GM12878 (cell line): ENCODE results near the gene CACNA1S. TPM values are rescaled to one million over a fixed set of nuclear protein-coding genes. Genes with fewer than 3 reads are reported as not detected.

Experiments
- ATAC-seq: fragments of 200-7000 bp; cut with Tn5 transposase; 3 replicates; pipeline ENCODE4 v1.9.1; 2020; ENCODE audit warnings: mild to moderate bottlenecking, moderate library complexity
- BruUV-seq: library from RNA; stranded (reverse); fragments of 400-500 nt; replicated peaks from 2 replicates; lab custom pipeline; 2021; lab: Mats Ljungman, UMichigan
- CTCF ChIA-PET: fragments of 300-600 bp; sonication (Branson Sonifier 250); formaldehyde crosslinking; extraction: SDS; loops from one replicate; lab custom pipeline; 2021; ENCODE audit warnings: inconsistent platforms; lab: Yijun Ruan, JAX
- POLR2A ChIA-PET: fragments of 350-600 bp; formaldehyde crosslinking; extraction: SDS; loops from one replicate; lab custom pipeline; 2021; ENCODE audit warnings: inconsistent platforms; lab: Charles Lee
- RAD21 ChIA-PET: fragments of 300-600 bp; sonication (Branson Sonifier 250); formaldehyde crosslinking; loops from one replicate; lab custom pipeline; 2023; ENCODE audit warnings: antibody characterized with exemption; ENCODE audit not compliant: unreplicated experiment; lab: Charles Lee
- SMC1A ChIA-PET: fragments of 300-600 bp; sonication (Branson Sonifier 250); formaldehyde crosslinking; loops from one replicate; lab custom pipeline; 2023; ENCODE audit not compliant: unreplicated experiment, uncharacterized antibody; lab: Charles Lee
- DNase-seq: peaks from one replicate; pipeline ENCODE4 v3.0.0-alpha.2; 2011; ENCODE audit warnings: low read depth, low spot score
- FAIRE-seq: peaks from 3 replicates; lab custom pipeline; 2011; peaks lifted over from hg19 to GRCh38; lab: Jason Lieb, UNC
- H2AFZ ChIP-seq: 2 replicates; pipeline ENCODE4 v1.6.0; 2011; ENCODE audit warnings: low read depth, low read length, control low read depth; ENCODE audit not compliant: control insufficient read depth
- H3K27ac ChIP-seq: 2 replicates; pipeline ENCODE4 v1.5.1; 2011; ENCODE audit warnings: control low read depth; ENCODE audit not compliant: control insufficient read depth, insufficient read depth
- H3K27me3 ChIP-seq, 2 experiments: replicated peaks in 1 of 2; 2 replicates each; pipeline versions ENCODE4 v1.6.0 to v1.6.1; 2011; ENCODE audit warnings: low read length in 1 of 2; ENCODE audit not compliant: control insufficient read depth in 2 of 2, insufficient read depth in 2 of 2
- H3K36me3 ChIP-seq, 2 experiments: 2 replicates each; pipeline ENCODE4 v1.5.1; 2011; ENCODE audit warnings: low read length in 1 of 2; ENCODE audit not compliant: control insufficient read depth in 2 of 2, insufficient read depth in 2 of 2
- H3K4me1 ChIP-seq: 2 replicates; pipeline ENCODE4 v1.6.1; 2011; ENCODE audit warnings: mild to moderate bottlenecking, low read length, moderate library complexity, mixed read lengths; ENCODE audit not compliant: control insufficient read depth, insufficient read depth
- H3K4me2 ChIP-seq: 2 replicates; pipeline ENCODE4 v1.6.0; 2011; ENCODE audit warnings: control low read depth; ENCODE audit not compliant: control insufficient read depth, insufficient read depth
- H3K4me3 ChIP-seq: fragments of 200-600 bp; sonication (generic); 2 replicates; pipeline ENCODE4 v1.5.1; 2016
- H3K79me2 ChIP-seq: 2 replicates; pipeline ENCODE4 v1.6.0; 2011; ENCODE audit warnings: low read length; ENCODE audit not compliant: control insufficient read depth, insufficient read depth
- H3K9ac ChIP-seq: 2 replicates; pipeline ENCODE4 v1.8.0; 2011; ENCODE audit warnings: low read length, control low read depth, mixed read lengths; ENCODE audit not compliant: control insufficient read depth, insufficient read depth
- H3K9me3 ChIP-seq: replicated peaks from 3 replicates; pipeline ENCODE4 v1.5.1; 2011; ENCODE audit warnings: mild to moderate bottlenecking, low read length; ENCODE audit not compliant: control insufficient read depth, insufficient read depth
- H4K20me1 ChIP-seq: 2 replicates; pipeline ENCODE4 v1.6.0; 2011; ENCODE audit not compliant: control insufficient read depth, insufficient read depth
- BCL3 ChIP-seq: IDR thresholded peaks from 2 replicates; pipeline ENCODE4 v1.6.1; 2011; ENCODE audit warnings: borderline replicate concordance, low read depth, mild to moderate bottlenecking, moderate library complexity, low read length; ENCODE audit not compliant: insufficient read depth, poor library complexity, severe bottlenecking
- LARP7 ChIP-seq: fragments of 450-650 bp; IDR thresholded peaks from 2 replicates; pipeline ENCODE4 v1.6.1; 2017; ENCODE audit warnings: mild to moderate bottlenecking
- MLLT1 ChIP-seq: fragments of 450-650 bp; IDR thresholded peaks from 2 replicates; pipeline ENCODE4 v1.6.1; 2016; ENCODE audit warnings: mild to moderate bottlenecking
- RELA ChIP-seq: fragments of 450-650 bp; IDR thresholded peaks from 2 replicates; pipeline ENCODE4 v1.8.0; 2014; ENCODE audit warnings: borderline replicate concordance; ENCODE audit not compliant: partially characterized antibody
- SUZ12 ChIP-seq: fragments of 200-600 bp; sonication (generic); IDR thresholded peaks from one replicate; pipeline ENCODE4 v1.6.1; 2018; ENCODE audit warnings: antibody characterized with exemption, mild to moderate bottlenecking; ENCODE audit not compliant: unreplicated experiment
- WGBS: methylation state at CpG from one replicate; pipeline ENCODE4 v1.1.6; 2016; ENCODE audit warnings: low lambda C conversion rate; ENCODE audit not compliant: insufficient replicate concordance, insufficient coverage; ENCODE audit errors: missing lambda C conversion rate; 5-methylcytosine and 5-hydroxymethylcytosine counted together
- in situ Hi-C: fragments of 300-500 bp; cut with MboI; formaldehyde crosslinking; loops from 9 replicates; pipeline ENCODE4 v1.14.3; 2018; ENCODE audit warnings: mixed read lengths
- intact Hi-C: fragments of 100-400 bp; cut with micrococcal nuclease; formaldehyde crosslinking; loops from one replicate; pipeline ENCODE4 v1.14.2; 2022; ENCODE audit not compliant: unreplicated experiment
- polyA plus RNA-seq, 11 experiments: library from polyadenylated mRNA; depleted of rRNA in 4 of 11; unstranded in 6 of 11; stranded (reverse) in 5 of 11; fragments of >200 nt; fragmentation: Nextera tagmentation in 4 of 11; fragmentation: Illumina TruSeq in 1 of 11; extraction: Ambion mirVana in 4 of 11; extraction: Trizol in 1 of 11; gene quantifications; 1 replicate in 1 of 11; 2 replicates in 10 of 11; pipeline versions ENCODE4 v1.2.1 to v1.2.3, GENCODE V29; 2011 to 2016; ENCODE audit warnings: inconsistent platforms in 2 of 11, missing spikeins in 2 of 11, low read depth in 1 of 11
- total RNA-seq, 4 experiments: library from RNA; depleted of rRNA in 3 of 4; stranded (reverse); fragments of >200 nt in 3 of 4; fragmentation: Illumina TruSeq in 1 of 4; extraction: Trizol in 1 of 4; gene quantifications; 2 replicates each; pipeline versions ENCODE4 v1.2.1 to v1.2.3, GENCODE V29; 2013 to 2021

CACNA1S gene
- total and polyA plus RNA-seq, 10 of the 15 experiments (the other 5 are each of a cell fraction or from before 2014, with no cell fraction given): under 0.01 to 0.04 (median 0.02) TPM; not detected in 6

GRCh38 chr1:201061886-201062285 is 50.3 kb downstream of the CACNA1S start:
- Histone ChIP-seq H3K27me3 (peaks cover 0 to 5% of the 10 kb centered on the region in 2 experiments; a peak in 2 of 4 replicates), H4K20me1 (no peaks in the 10 kb centered on the region), H3K4me2 (no peak overlapping the region), H3K36me3 (no peaks in the 10 kb centered on the region), H3K27ac (no peak overlapping the region), H2AFZ (no peak overlapping the region), H3K4me1 (no peaks in the 10 kb centered on the region; the same call in 1 of the 2 replicates), H3K4me3 (no peak overlapping the region), H3K79me2 (no peaks in the 10 kb centered on the region), H3K9me3 (no peaks in the 10 kb centered on the region), H3K9ac (no peak overlapping the region)
- no peak for FAIRE-seq
- ChIA-PET POLR2A (no interaction called here), RAD21 (no interaction called here), SMC1A (no interaction called here), CTCF (no interaction called here)
- no peak for DNase-seq
- 37% methylated on average over 12 of the region's 12 CpGs for WGBS
- no peak for ATAC-seq
- TF ChIP-seq LARP7 (no peak), SUZ12 (no peak), RELA (no peak), BCL3 (no peak), MLLT1 (no peak)
- intact Hi-C loops (no loop called here), in situ Hi-C loops (no loop called here)
- no TSS peak for BruUV-seq
